Measurements from ENCODE around the gene GKN2. TPM values are rescaled to one million over a fixed set of nuclear protein-coding genes. Genes with fewer than 3 reads are reported as not detected.
"Not testable (repeated sequence)": the region's sequence is repeated elsewhere in the genome, so short reads cannot be mapped to it uniquely, and the experiment has no call there.

Gene GKN2
- total RNA-seq, 2 experiments from 2014 or later, result not detected

- CTCF ChIA-PET, result no interaction called here
- no peak for ATAC-seq
- peaks cover 47% of the 10 kb centered on the region for H3K27me3 Mint-ChIP-seq
These were observed 22.4 kb upstream of the GKN2 start for GRCh38 chr2:68974946-68975665.

DNA sequence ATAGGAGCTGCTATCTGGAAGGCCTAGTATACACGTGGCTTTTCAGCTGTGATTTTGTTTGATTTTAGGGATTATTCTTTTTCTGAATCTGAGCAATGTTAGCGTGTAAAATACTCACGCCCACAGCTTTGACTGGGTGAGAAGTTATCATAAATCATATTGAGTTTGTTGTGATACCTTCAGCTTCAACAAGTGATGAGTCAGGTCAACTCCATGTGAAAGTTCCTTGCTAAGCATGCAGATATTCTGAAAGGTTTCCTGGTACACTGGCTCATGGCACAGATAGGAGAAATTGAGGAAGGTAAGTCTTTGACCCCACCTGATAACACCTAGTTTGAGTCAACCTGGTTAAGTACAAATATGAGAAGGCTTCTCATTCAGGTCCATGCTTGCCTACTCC lies 21.6 kb upstream of the GKN2 start, which contains the start of gene GKN1:
Gene GKN1 (plus strand): TSS at position 386 of the 400 bp plus-strand sequence. CDS start 42 bp downstream, outside the sequence.
- no peaks in the 10 kb centered on the region for H3K9me3 Mint-ChIP-seq (ENCODE audit: low read depth)
- DNase-seq, result no peak
- no peak within 1 kb of the TSS for H3K4me3 Mint-ChIP-seq
- ATAC-seq, result no peak
- peaks cover 41% of the 10 kb centered on the region for H3K27me3 Mint-ChIP-seq
- no peaks in the 10 kb centered on the region for H3K36me3 Mint-ChIP-seq
- H3K4me1 Mint-ChIP-seq, result no peaks in the 10 kb centered on the region
- H3K27ac Mint-ChIP-seq, result no peak within 1 kb of the TSS
- CTCF ChIA-PET, result no interaction called here

More at GRCh38 chr2:68974946-68975665, 22.4 kb upstream of the GKN2 start:
- Mint-ChIP-seq H3K4me1 (no peaks in the 10 kb centered on the region), H3K27ac (no peak overlapping the region), H3K4me3 (no peak overlapping the region), H3K9me3 (ENCODE audit: low read depth) (no peaks in the 10 kb centered on the region), H3K36me3 (no peaks in the 10 kb centered on the region)
- no peak for DNase-seq

GRCh38 chr2:68971591-68972231 lies 19.0 kb upstream of the GKN2 start:
- CTCF ChIA-PET, result interaction anchor here (1.5 kb wide), 1 partner anchor 28 kb away, joined by 6 read pairs; no protein-coding TSS in a partner anchor
- no peaks in the 10 kb centered on the region for H3K4me1 Mint-ChIP-seq
- no peak for ATAC-seq
- H3K27ac Mint-ChIP-seq, result no peak overlapping the region
- no peaks in the 10 kb centered on the region for H3K9me3 Mint-ChIP-seq (ENCODE audit: low read depth)
- H3K36me3 Mint-ChIP-seq, result no peaks in the 10 kb centered on the region
- peaks cover 32% of the 10 kb centered on the region for H3K27me3 Mint-ChIP-seq
- no peak for DNase-seq
- no peak overlapping the region for H3K4me3 Mint-ChIP-seq

DNA sequence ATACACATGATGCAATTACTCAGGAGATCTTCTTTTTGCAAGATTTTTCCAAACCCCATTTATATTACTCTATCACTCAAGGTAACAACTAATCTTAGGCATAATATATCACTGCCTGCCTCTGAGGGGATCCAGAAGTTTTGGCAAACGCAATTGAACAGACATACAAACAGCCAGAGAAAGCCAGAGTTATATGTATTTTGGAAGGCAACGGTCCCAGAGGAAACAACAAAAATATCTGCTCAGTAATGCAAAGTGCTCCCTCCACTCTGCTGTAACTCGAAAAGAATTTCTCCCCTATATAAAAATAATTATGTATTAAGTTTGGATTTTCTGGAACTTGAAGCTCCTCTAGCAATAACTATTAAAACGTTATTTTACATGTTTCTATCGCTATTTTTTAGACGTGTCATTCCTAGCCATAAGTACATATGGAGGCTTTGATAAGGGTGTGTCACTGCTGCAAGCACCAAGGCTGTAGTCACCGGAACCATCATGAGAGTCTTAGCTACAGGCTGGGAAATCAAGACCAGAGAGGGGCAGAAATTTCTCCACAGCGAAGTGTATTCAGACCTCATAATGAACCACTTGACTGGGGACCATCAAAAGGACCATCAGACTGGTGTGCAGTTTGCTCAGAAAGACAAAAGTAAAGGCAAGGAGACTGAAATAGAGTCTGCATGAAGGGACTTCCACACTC lies 18.0 kb upstream of the GKN2 start:
- H3K4me3 Mint-ChIP-seq, result no peak overlapping the region
- H3K27me3 Mint-ChIP-seq, result peaks cover 38% of the 10 kb centered on the region
- no peak for DNase-seq
- H3K27ac Mint-ChIP-seq, result no peak overlapping the region
- H3K4me1 Mint-ChIP-seq, result no peaks in the 10 kb centered on the region
- CTCF ChIA-PET, result no interaction called here
- ATAC-seq, result no peak
- no peaks in the 10 kb centered on the region for H3K36me3 Mint-ChIP-seq
- no peaks in the 10 kb centered on the region for H3K9me3 Mint-ChIP-seq (ENCODE audit: low read depth)

DNA sequence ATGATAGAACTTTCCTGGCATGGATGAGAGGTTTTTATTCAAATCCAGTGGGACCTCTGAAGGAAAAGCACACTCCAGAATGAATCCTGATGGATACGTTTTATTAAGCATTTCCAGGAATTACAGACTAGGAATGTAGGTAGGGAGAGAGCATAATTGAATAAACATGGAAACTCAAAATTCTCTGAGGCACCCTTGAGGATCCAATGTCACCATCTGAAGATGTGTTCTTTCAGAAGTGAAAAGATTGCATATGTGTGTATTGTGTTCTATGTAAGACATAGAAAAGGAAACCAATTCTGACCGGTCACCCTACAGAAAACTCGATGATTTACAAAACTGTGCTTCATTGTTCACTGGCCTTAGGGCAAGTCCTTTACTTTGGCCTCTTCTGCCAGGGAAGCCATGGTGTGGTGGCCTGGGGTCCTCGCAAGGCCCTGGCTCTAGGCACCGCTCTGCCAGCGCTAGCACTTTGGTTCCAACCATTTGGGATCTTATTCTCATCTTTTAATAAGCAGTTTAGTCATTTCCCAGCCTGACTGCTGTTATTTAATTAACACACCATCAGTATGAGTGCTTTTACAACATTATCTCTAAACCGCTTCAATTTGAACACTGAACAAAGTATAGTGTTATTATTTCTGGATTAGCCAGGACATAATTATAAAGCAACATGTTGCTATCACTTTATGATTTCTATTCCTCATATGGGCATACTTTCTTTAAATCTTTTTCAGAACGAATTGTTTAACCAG lies 17.2 kb upstream of the GKN2 start:
- H3K27me3 Mint-ChIP-seq, result peaks cover 34% of the 10 kb centered on the region
- no peak overlapping the region for H3K4me3 Mint-ChIP-seq
- no peaks in the 10 kb centered on the region for H3K9me3 Mint-ChIP-seq (ENCODE audit: low read depth)
- no peaks in the 10 kb centered on the region for H3K4me1 Mint-ChIP-seq
- no peak overlapping the region for H3K27ac Mint-ChIP-seq
- CTCF ChIA-PET, result interaction anchor here (1.3 kb wide), 1 partner anchor 26 kb away, joined by 4 read pairs; no protein-coding TSS in a partner anchor
- no peaks in the 10 kb centered on the region for H3K36me3 Mint-ChIP-seq
- DNase-seq (no peak), ATAC-seq (no peak)

DNA sequence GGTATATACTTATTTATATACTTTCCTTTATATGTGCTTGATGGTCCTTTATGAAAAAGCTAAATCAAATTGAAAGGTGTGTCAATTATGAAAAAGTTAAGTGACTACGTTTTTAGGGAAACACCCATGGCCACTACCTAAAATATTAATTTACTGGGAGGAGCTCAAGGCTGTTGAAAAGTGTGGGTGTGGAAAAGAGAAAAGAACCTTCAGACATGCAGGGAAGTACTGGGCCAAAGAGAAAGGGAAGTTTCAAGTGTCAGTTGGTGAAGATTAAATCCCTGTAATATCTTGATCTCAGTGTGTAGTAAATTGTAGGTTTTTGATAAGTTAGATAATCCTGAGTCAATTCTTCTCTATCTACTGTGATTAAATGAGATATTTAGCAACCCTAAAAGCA lies 15.5 kb upstream of the GKN2 start:
- CTCF ChIA-PET, result interaction anchor here (1.3 kb wide), 1 partner anchor 25 kb away, joined by 4 read pairs; no protein-coding TSS in a partner anchor
- DNase-seq, result no peak
- no peak for ATAC-seq
- H3K4me1 Mint-ChIP-seq, result no peaks in the 10 kb centered on the region
- no peaks in the 10 kb centered on the region for H3K9me3 Mint-ChIP-seq (ENCODE audit: low read depth)
- H3K4me3 Mint-ChIP-seq, result no peak overlapping the region
- no peak overlapping the region for H3K27ac Mint-ChIP-seq
- H3K36me3 Mint-ChIP-seq, result no peaks in the 10 kb centered on the region
- H3K27me3 Mint-ChIP-seq, result peaks cover 36% of the 10 kb centered on the region

DNA sequence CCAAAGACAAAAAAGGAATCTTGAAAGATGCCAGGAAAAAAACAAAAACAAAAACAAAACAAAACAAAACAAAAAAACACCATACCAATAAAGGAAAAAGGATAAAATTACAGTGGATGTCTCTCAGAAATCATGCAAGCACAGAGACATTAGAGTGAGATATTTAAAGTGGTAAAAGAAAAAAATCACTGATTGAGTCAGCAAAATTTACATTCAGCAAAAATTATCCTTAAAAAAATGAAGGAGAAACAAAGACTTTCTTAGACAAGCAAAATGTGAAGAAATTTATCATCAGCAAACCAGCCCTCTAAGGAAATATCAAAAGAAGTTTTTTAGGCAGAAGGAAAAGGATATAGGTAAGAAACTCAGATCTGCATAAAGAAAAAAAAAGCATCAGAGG lies 11.6 kb upstream of the GKN2 start:
- Mint-ChIP-seq H3K4me1 (no peaks in the 10 kb centered on the region), H3K27me3 (peaks cover 46% of the 10 kb centered on the region), H3K9me3 (ENCODE audit: low read depth) (no peaks in the 10 kb centered on the region), H3K36me3 (no peaks in the 10 kb centered on the region), H3K4me3 (no peak overlapping the region), H3K27ac (no peak overlapping the region)
- CTCF ChIA-PET, result no interaction called here
- DNase-seq, result no peak
- no peak for ATAC-seq

- no peaks in the 10 kb centered on the region for H3K9me3 Mint-ChIP-seq (ENCODE audit: low read depth)
- no peaks in the 10 kb centered on the region for H3K4me1 Mint-ChIP-seq
- H3K27ac Mint-ChIP-seq, result no peak overlapping the region
- no peak for ATAC-seq
- DNase-seq, result no peak
- CTCF ChIA-PET, result no interaction called here
- no peaks in the 10 kb centered on the region for H3K36me3 Mint-ChIP-seq
- H3K27me3 Mint-ChIP-seq, result peaks cover 44% of the 10 kb centered on the region
- H3K4me3 Mint-ChIP-seq, result no peak overlapping the region
These were observed 8.7 kb upstream of the GKN2 start for GRCh38 chr2:68961380-68961779.

DNA sequence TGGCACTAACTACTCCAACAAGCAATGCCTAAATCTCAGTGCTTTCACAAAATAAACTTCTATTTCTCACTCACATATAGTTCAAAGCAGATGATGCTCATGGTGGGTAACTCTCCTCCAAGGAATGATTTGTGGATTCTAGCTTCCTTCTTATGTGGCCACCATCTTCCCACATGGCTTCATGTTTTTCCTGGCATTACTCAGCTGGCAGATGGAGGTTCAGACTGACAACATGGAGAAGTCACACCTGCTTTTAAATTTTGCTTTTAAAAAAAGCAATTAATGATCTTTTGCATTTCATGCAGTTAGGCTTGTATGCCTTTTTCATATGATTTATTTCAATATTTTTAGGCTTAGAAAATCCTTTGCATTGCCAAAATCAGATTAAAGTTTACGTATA lies 6.3 kb upstream of the GKN2 start:
- H3K4me1 Mint-ChIP-seq, result no peaks in the 10 kb centered on the region
- CTCF ChIA-PET, result interaction anchor here (2.4 kb wide), 1 partner anchor 16 kb away, joined by 9 read pairs; no protein-coding TSS in a partner anchor
- no peak overlapping the region for H3K4me3 Mint-ChIP-seq
- H3K36me3 Mint-ChIP-seq, result no peaks in the 10 kb centered on the region
- ATAC-seq (no peak), DNase-seq (no peak)
- H3K27ac Mint-ChIP-seq, result no peak overlapping the region
- peaks cover 33% of the 10 kb centered on the region for H3K27me3 Mint-ChIP-seq
- H3K9me3 Mint-ChIP-seq (ENCODE audit: low read depth), result peaks cover 4% of the 10 kb centered on the region

DNA sequence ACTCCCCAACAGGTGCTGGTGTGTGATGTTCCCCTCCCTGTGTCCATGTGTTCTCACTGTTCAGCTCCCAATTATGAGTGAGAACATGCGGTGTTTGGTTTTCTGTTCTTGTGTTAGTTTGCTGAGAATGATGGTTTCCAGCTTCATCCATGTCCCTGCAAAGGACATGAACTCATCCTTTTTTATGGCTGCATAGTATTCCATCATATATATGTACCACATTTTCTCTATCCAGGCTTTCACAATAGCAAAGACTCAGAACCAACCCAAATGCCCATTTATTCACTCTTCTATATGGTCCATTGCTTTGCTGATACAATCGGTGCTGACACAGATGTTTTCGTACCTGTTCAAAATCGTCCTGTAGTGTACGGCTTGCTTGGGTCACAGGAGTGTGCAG lies 2.7 kb upstream of the GKN2 start:
- H3K4me1 Mint-ChIP-seq; ATAC-seq; H3K4me3 Mint-ChIP-seq; H3K27ac Mint-ChIP-seq; DNase-seq; H3K9me3 Mint-ChIP-seq (ENCODE audit: low read depth); CTCF ChIA-PET; H3K36me3 Mint-ChIP-seq: not testable (repeated sequence)
- H3K27me3 Mint-ChIP-seq, result peaks cover 38% of the 10 kb centered on the region

GRCh38 chr2:68951899-68952298 lies 794 bp downstream of the GKN2 start:
- no peak for DNase-seq
- no peak for ATAC-seq
- Mint-ChIP-seq H3K36me3 (no peaks in the 10 kb centered on the region), H3K4me1 (no peaks in the 10 kb centered on the region), H3K9me3 (ENCODE audit: low read depth) (peaks cover 4% of the 10 kb centered on the region), H3K27ac (no peak overlapping the region), H3K4me3 (no peak overlapping the region), H3K27me3 (peaks cover 42% of the 10 kb centered on the region)
- CTCF ChIA-PET, result interaction anchor here (3.5 kb wide), 1 partner anchor 8 kb away, joined by 22 read pairs; no protein-coding TSS in a partner anchor

DNA sequence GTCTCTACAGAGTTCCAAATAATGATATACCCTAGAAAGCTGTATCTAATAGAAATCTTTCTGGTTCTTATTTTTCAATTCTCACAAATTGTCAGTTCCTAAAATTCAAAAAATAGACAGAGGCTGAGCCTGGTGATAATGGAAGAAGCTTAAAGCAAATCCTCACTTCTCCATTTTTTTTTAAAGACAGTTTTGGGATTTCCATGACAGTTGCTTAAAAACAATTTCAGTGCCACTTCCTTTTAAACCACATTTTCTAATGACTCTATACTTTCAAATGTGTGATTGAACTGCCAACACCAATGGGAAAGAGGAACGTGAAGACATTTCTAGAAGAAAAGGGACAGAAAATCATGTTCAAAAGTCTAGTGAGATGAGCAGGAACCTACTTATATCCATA lies 4.0 kb downstream of the GKN2 start:
- no peaks in the 10 kb centered on the region for H3K36me3 Mint-ChIP-seq
- no peaks in the 10 kb centered on the region for H3K9me3 Mint-ChIP-seq (ENCODE audit: low read depth)
- peaks cover 51% of the 10 kb centered on the region for H3K27me3 Mint-ChIP-seq
- H3K4me3 Mint-ChIP-seq, result no peak overlapping the region
- no peak for DNase-seq
- no peaks in the 10 kb centered on the region for H3K4me1 Mint-ChIP-seq
- no peak overlapping the region for H3K27ac Mint-ChIP-seq
- CTCF ChIA-PET, result no interaction called here
- no peak for ATAC-seq

DNA sequence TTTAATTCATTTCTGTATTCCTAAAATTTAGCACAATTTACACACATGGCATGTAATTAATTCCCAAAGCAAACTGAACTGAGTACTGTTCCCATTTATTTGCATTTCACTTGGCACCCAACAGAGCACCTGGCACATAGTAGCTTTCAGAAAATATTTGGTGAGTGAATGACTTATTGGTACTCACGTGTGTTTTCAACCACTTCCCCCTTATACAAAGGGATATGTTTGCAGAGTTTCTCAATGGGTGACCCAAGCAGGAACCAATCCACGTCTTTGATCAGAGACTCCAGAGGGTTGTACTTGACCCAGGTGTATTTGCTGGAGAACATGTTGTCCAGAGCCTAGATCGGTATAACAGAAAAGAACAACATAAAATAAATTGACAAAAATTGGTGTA lies 6.6 kb downstream of the GKN2 start:
- H3K27me3 Mint-ChIP-seq, result peaks cover 57% of the 10 kb centered on the region
- no peak overlapping the region for H3K4me3 Mint-ChIP-seq
- DNase-seq (no peak), ATAC-seq (no peak)
- H3K27ac Mint-ChIP-seq, result no peak overlapping the region
- peaks cover 2% of the 10 kb centered on the region for H3K4me1 Mint-ChIP-seq
- CTCF ChIA-PET, result interaction anchor here (1.1 kb wide), 1 partner anchor 237 kb away, joined by 3 read pairs; no protein-coding TSS in a partner anchor
- H3K36me3 Mint-ChIP-seq, result no peaks in the 10 kb centered on the region
- H3K9me3 Mint-ChIP-seq (ENCODE audit: low read depth), result no peaks in the 10 kb centered on the region
